ENCODE measurements around the gene PIM3. TPM values are rescaled to one million over a fixed set of nuclear protein-coding genes. Genes with fewer than 3 reads are reported as not detected.

The PIM3 gene
- total RNA-seq, 4 donors from 2014 or later, result 43.8 to 75.7 (median 52.1) TPM

DNA sequence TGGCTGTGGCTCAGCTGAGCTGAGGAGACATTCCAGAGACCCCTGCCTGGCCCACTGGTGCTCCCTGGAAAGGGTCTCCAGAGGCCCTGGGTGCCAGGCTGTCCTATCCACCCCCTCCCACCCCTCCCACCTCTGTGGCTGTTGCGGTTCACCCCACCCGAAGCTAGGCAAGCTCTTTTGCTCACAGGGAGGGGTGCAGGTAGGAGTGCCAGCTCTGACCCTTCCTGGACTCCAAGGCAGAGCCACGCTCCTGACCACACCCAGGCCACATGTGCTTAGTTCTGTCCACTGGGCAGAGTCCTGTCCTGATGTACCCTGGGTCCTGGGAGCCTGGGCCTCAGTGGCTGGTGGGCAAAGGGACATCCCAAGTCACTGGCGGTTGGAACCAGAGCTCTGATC lies 35.5 kb downstream of the PIM3 start:
- WGBS, 2 donors, result no CpG with 5 or more reads among the region's 4 CpGs

DNA sequence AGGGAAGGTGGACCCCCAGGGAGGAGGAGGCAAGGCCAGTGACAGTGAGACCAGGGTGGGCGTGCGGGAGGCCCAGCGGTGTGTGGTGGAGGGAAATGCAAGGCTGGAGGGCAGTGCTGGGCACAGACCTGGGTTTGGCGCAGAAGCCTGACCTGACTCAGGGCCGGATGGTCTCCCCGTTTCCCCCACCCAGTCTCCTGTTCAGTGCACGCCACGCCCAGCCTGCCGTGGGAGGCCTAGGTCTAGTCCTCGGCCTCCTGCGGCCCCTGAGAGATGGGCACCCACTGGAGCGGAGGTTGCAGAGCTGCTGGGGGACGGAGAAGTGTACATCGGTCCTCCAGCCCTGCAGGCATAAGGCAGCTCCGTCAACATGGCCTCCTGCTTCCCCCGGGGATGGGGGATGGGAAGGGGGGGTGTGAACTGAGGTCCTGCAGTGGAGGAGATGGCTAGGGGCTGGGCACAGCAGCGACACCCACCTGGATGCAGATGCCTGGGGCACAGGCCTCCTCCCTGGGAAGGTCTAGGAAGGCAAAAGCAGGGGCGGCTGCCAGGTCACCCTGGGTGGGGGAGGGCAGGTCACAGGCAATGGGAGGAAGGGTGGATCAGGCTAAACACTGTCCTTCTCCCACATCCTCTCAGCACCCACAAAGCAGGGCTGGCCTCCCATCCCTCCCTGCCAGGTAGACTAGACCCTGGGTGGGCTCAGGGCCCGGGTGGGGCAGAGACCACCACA lies 36.1 kb downstream of the PIM3 start:
- no peak for TF ChIP-seq POLR2A (IDR thresholded peaks at IDR 0.05)
- TF ChIP-seq, protein P1, sequence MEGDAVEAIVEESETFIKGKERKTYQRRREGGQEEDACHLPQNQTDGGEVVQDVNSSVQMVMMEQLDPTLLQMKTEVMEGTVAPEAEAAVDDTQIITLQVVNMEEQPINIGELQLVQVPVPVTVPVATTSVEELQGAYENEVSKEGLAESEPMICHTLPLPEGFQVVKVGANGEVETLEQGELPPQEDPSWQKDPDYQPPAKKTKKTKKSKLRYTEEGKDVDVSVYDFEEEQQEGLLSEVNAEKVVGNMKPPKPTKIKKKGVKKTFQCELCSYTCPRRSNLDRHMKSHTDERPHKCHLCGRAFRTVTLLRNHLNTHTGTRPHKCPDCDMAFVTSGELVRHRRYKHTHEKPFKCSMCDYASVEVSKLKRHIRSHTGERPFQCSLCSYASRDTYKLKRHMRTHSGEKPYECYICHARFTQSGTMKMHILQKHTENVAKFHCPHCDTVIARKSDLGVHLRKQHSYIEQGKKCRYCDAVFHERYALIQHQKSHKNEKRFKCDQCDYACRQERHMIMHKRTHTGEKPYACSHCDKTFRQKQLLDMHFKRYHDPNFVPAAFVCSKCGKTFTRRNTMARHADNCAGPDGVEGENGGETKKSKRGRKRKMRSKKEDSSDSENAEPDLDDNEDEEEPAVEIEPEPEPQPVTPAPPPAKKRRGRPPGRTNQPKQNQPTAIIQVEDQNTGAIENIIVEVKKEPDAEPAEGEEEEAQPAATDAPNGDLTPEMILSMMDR (IDR thresholded peaks at IDR 0.05), result no peak
- H3K4me1 ChIP-seq, result peaks cover 0 to 16% (median 3%) of the 10 kb centered on the region in 3 donors

More for the DNA sequence above, 35.5 kb downstream of the PIM3 start:
- Histone ChIP-seq H3K27ac (no peak overlapping the region), H3K4me1 (peaks cover 0 to 16% (median 3%) of the 10 kb centered on the region in 3 donors), H3K36me3 (no peaks in the 10 kb centered on the region), H3K27me3 (peaks cover 0 to 30% (median 0%) of the 10 kb centered on the region in 4 donors), H3K4me3 (no peak overlapping the region), H3K9me3 (peaks cover 0 to 4% (median 3%) of the 10 kb centered on the region in 3 donors)
- intact Hi-C loops (cut with DNase I), result no loop called here
- TF ChIP-seq, protein P1 (IDR thresholded peaks at IDR 0.05), result no peak
- no peak for TF ChIP-seq POLR2A (IDR thresholded peaks at IDR 0.05)
- DNase-seq, result no peak

DNA sequence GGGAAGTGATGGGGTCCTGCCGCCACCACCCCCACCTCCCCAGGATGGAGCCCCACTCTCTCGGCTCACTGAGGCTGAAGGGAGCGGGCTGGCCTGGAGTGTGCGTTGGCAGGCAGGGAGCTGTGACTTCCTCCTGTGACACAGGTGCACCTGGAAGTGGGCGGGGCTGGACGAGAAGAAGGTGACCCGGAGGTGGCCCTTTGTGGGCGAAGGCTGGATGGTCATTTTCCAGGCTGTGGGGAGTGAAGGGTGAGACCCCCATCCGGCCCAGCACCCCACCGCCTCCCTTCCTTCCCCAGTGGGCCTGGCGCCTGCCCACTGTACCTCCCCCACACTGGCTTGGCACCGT lies 36.7 kb downstream of the PIM3 start:
- intact Hi-C loops (cut with DNase I), result no loop called here
- no peaks in the 10 kb centered on the region for H3K9me3 ChIP-seq
- H3K36me3 ChIP-seq, result no peaks in the 10 kb centered on the region
- H3K4me3 ChIP-seq, result no peak overlapping the region
- TF ChIP-seq, protein P1 (IDR thresholded peaks at IDR 0.05), result no peak
- TF ChIP-seq POLR2A (IDR thresholded peaks at IDR 0.05), result no peak
- H3K4me1 ChIP-seq, result peaks cover 0 to 16% (median 3%) of the 10 kb centered on the region in 3 donors
- 70% methylated on average over 4 of the region's 12 CpGs; no CpG with 5 or more reads in 1 of the 2 donors for WGBS, 2 donors
- DNase-seq, result no peak
- H3K27ac ChIP-seq, result no peak overlapping the region
- peaks cover 0 to 40% (median 0%) of the 10 kb centered on the region in 4 donors for H3K27me3 ChIP-seq

More for the DNA sequence above, 36.1 kb downstream of the PIM3 start:
- H3K9me3 ChIP-seq, result no peaks in the 10 kb centered on the region
- H3K4me3 ChIP-seq, result no peak overlapping the region
- DNase-seq, result no peak
- H3K27me3 ChIP-seq, result peaks cover 0 to 35% (median 0%) of the 10 kb centered on the region in 4 donors
- intact Hi-C loops (cut with DNase I), result no loop called here
- whole genome bisulfite sequencing, 2 donors, result 30 to 56% methylated on average over 2 to 3 of the region's 19 CpGs
- H3K36me3 ChIP-seq, result no peaks in the 10 kb centered on the region
- no peak overlapping the region for H3K27ac ChIP-seq

DNA sequence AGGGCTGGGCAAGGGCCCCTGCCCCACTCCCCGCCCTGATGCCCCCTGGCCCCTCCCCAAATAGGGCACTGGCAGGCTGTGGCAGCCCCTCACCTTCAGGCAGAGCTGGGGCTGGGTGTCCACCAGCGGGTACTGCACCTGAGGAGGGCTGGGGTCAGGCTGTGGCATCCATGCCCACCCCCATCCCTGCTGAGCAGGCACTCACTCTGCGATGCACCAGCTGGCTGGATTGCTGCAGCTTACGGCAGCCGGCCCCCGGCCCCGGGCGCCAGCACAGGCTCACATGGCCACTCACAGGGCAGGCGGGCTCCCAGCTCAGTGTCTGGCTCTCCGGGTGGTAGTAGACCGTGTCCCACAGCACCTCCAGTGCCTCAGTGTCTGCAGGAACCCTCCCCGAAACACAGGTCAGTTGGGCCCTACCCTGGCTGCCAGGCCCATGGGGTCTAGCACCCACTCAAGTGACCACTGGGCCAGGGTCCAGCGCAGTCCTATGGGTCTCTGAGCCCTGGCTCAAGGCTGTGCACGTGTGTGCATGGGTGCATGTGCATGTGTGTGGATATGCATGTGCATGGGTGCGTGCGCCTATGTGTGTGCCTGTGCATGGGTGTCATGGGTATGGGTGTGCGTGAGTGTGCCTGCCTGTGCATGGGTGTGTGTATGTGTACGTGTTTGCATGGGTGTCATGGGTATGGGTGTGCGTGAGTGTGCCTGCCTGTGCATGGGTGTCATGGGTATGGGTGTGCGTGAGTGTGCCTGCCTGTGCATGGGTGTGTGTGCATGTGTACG lies 37.6 kb downstream of the PIM3 start:
- peaks cover 0 to 13% (median under 1%) of the 10 kb centered on the region in 3 donors for H3K4me1 ChIP-seq
- TF ChIP-seq, protein P1 (IDR thresholded peaks at IDR 0.05), result no peak
- no peak for TF ChIP-seq POLR2A (IDR thresholded peaks at IDR 0.05)
- no peak overlapping the region for H3K4me3 ChIP-seq
- intact Hi-C loops (cut with DNase I), result no loop called here
- H3K9me3 ChIP-seq, result no peaks in the 10 kb centered on the region
- no peak overlapping the region for H3K27ac ChIP-seq
- 90 to 94% methylated on average over 4 to 8 of the region's 21 CpGs for WGBS, 2 donors
- H3K36me3 ChIP-seq, result no peaks in the 10 kb centered on the region
- peaks cover 0 to 40% (median 0%) of the 10 kb centered on the region in 4 donors for H3K27me3 ChIP-seq
- DNase-seq, result no peak

DNA sequence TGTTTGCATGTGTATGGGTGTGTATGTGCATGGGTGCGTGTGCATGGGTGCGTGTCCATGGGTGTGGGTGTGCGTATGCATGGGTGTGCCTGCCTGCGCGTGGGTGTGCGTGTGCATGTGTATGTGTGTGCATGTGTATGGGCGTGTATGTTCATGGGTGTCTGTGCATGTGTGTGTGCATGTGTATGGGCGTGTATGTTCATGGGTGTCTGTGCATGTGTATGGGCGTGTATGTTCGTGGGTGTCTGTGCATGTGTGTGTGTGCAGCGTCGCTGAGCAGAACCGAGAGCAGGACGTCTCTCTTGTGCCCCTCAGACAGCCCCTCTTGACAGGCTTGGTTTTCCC lies 38.1 kb downstream of the PIM3 start:
- WGBS, 2 donors, result 91 to 93% methylated on average over 8 to 10 of the region's 14 CpGs
- H3K27me3 ChIP-seq, result peaks cover 0 to 40% (median 0%) of the 10 kb centered on the region in 4 donors
- DNase-seq, result no peak
- intact Hi-C loops (cut with DNase I), result no loop called here
- H3K36me3 ChIP-seq, result no peaks in the 10 kb centered on the region
- no peak for TF ChIP-seq POLR2A (IDR thresholded peaks at IDR 0.05)
- TF ChIP-seq, protein P1 (IDR thresholded peaks at IDR 0.05), result no peak
- no peaks in the 10 kb centered on the region for H3K9me3 ChIP-seq
- no peak overlapping the region for H3K27ac ChIP-seq
- H3K4me1 ChIP-seq, result peaks cover 0 to 7% (median 0%) of the 10 kb centered on the region in 3 donors
- no peak overlapping the region for H3K4me3 ChIP-seq
